Suprapubic skin (tissue), 4 donors: ENCODE data around the gene CLP1.

Experiments used
- CTCF ChIP-seq, 2 donors: fragments of 200-600 bp in 1 of 2; fragments of 450-650 bp in 1 of 2; sonication (generic) in 1 of 2; IDR thresholded peaks; one replicate each; pipeline ENCODE4 v1.5.1; 2016 to 2019; ENCODE audit warnings: antibody characterized with exemption in 2 of 2, mild to moderate bottlenecking in 1 of 2, moderate library complexity in 1 of 2
- EP300 ChIP-seq: sonication (generic); formaldehyde crosslinking; IDR thresholded peaks from one replicate; pipeline ENCODE4 v1.6.1; 2017; ENCODE audit warnings: antibody characterized with exemption
- POLR2A ChIP-seq, 2 donors: fragments of 450-650 bp; IDR thresholded peaks; one replicate each; pipeline ENCODE4 v1.6.1; 2017; ENCODE audit warnings: antibody characterized with exemption in 2 of 2, mild to moderate bottlenecking in 2 of 2, moderate library complexity in 2 of 2
- POLR2AphosphoS5 ChIP-seq, 3 donors: sonication (generic); formaldehyde crosslinking; IDR thresholded peaks; one replicate each; pipeline ENCODE4 v1.6.1; 2017; ENCODE audit warnings: antibody characterized with exemption in 3 of 3

GRCh38 chr11:57667117-57667735 lies 9.7 kb downstream of the CLP1 start:
- TF ChIP-seq EP300 (no peak), CTCF (IDR thresholded peaks at IDR 0.05) (no peak), POLR2AphosphoS5 (IDR thresholded peaks at IDR 0.05) (peak in 2 of 3 donors; percentile 64 to 77), POLR2A (IDR thresholded peaks at IDR 0.05) (no peak)
